GM10266 (cell line): Measurements from ENCODE around the gene PTPRH.
A peak's percentile ranks its signal among the peaks of the same experiment; 100 is the strongest.

Experiments
- DNase-seq: peaks from one replicate; pipeline ENCODE4 v3.0.0; 2012; ENCODE audit errors: extremely low spot score
- CTCF ChIP-seq: IDR thresholded peaks from 2 replicates; pipeline ENCODE4 v1.5.1; 2012; ENCODE audit warnings: mild to moderate bottlenecking, low read depth; ENCODE audit not compliant: control insufficient read depth, insufficient read depth; ENCODE audit errors: missing control alignments

PTPRH gene

GRCh38 chr19:55223291-55224037 is 14.2 kb upstream of the PTPRH start:
- DNase-seq, result no peak
- TF ChIP-seq CTCF, result no peak

- no peak for TF ChIP-seq CTCF
- no peak for DNase-seq
Observed at GRCh38 chr19:55220525-55220924, 11.2 kb upstream of the PTPRH start.

- peak; percentile 64 for DNase-seq
- TF ChIP-seq CTCF, result no peak
Observed at GRCh38 chr19:55216461-55217198, 7.3 kb upstream of the PTPRH start.

DNA sequence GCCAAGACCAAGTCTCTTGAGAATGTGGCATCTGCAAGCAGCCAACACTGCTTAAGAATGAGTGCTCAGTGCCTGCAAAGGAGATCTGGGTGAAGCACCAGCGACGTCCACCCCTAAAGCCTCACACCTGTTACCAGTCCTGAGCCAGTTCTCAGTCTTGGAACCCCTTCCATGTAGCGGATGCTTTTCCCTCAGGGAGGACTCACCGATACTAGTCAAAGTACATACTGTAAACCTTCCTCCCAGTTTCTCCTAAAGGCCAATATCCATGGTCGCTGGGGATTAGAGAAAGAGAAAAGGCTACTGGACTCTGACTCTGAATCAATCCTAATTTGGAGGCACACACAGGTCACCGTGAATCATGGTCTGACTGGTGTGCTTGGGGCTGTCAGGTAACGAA is 4.2 kb upstream of the PTPRH start:
- no peak for DNase-seq
- no peak for TF ChIP-seq CTCF

- DNase-seq, result no peak
- peak; percentile 25 for TF ChIP-seq CTCF
Observed at GRCh38 chr19:55212447-55212846, 3.1 kb upstream of the PTPRH start.

DNA sequence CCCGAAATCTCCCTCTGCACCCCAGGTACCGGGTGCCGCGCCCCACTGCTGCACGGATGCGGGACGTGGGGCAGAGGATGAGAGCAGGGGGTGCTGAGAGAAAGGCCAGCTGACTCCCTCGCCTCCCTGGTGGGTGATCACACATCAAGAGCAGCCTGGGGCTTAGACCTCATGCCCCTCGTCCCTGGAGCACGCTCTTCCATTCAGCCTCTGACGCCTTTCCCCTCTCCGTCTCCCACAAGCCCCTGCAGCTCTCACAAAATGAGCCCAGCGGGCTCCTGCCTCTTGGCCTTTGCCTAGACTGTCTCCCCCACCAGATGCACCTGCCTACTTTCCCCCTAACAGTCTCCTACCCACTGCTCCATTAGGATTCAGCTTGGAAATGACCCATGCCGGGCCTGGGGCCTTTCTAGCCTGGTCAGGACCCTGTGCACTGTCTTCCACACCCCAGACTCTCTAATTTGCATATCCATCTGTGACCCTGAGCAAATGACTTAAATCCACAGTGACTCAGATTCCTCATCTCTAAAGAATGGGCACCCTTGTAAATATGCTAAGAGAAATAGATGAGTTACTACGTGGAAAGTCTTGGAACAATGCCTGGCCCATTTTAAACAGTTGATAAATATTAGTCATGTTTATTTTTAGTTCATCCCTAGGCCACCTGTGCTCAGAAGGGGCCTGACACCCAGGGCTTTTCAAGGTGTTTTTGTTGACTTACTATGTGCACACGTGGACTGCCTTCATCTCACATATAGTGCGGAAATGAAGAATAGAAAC is 582 bp upstream of the PTPRH start:
- DNase-seq, result no peak
- no peak for TF ChIP-seq CTCF
